SK-N-SH (cell line): Measurements from ENCODE around the gene SSB. TPM values are rescaled to one million over a fixed set of nuclear protein-coding genes. Genes with fewer than 3 reads are reported as not detected.

Source experiments
- CTCF ChIA-PET: fragments of 300-600, 350-600 bp; formaldehyde crosslinking; extraction: SDS; loops from one replicate; lab custom pipeline; 2021; lab: Yijun Ruan, JAX
- POLR2A ChIA-PET: fragments of 350-600 bp; sonication (Branson Sonifier 250); formaldehyde crosslinking; extraction: SDS; loops from one replicate; lab custom pipeline; 2020; ENCODE audit warnings: antibody characterized with exemption, inconsistent platforms; lab: Yijun Ruan, JAX
- DNase-seq: peaks from one replicate; pipeline ENCODE4 v3.0.0; 2012
- H2AFZ ChIP-seq: fragments of 200-600 bp; sonication (generic); 2 replicates; pipeline ENCODE4 v1.8.1; 2016; ENCODE audit warnings: antibody characterized with exemption, mild to moderate bottlenecking, low read depth
- H3F3A ChIP-seq: fragments of 200-600 bp; sonication (generic); replicated peaks from 2 replicates; pipeline ENCODE3; 2016; ENCODE audit warnings: antibody characterized with exemption, mild to moderate bottlenecking; ENCODE audit not compliant: insufficient read depth
- H3K27ac ChIP-seq, 2 experiments: fragments of 200-500 bp in 1 of 2; fragments of 200-600 bp in 1 of 2; sonication (Bioruptor generic) in 1 of 2; sonication (generic), shearing (Covaris generic) in 1 of 2; 2 replicates each; pipeline versions ENCODE4 v1.5.1 to v1.6.1; 2014 to 2016; ENCODE audit warnings: low read depth in 2 of 2, inconsistent platforms in 1 of 2, low read length in 1 of 2, mild to moderate bottlenecking in 1 of 2, mixed read lengths in 1 of 2
- H3K27me3 ChIP-seq: fragments of 200-600 bp; sonication (generic), shearing (Covaris generic); 2 replicates; pipeline ENCODE4 v1.6.1; 2016; ENCODE audit warnings: mixed run types; ENCODE audit not compliant: insufficient read depth
- H3K36me3 ChIP-seq, 2 experiments: fragments of 200-500 bp in 1 of 2; fragments of 200-600 bp in 1 of 2; sonication (Bioruptor generic) in 1 of 2; sonication (generic) in 1 of 2; replicated peaks in 1 of 2; 2 replicates each; pipeline versions ENCODE3 to v1.5.1; 2014 to 2016; ENCODE audit warnings: low read length in 1 of 2, mild to moderate bottlenecking in 1 of 2; ENCODE audit not compliant: insufficient read depth in 2 of 2, control insufficient read depth in 1 of 2
- H3K4me1 ChIP-seq, 2 experiments: fragments of 200-500 bp in 1 of 2; fragments of 200-600 bp in 1 of 2; sonication (Bioruptor generic) in 1 of 2; sonication (generic), shearing (Covaris generic) in 1 of 2; 2 replicates each; pipeline versions ENCODE4 v1.5.1 to v1.6.1; 2014 to 2016; ENCODE audit warnings: low read depth in 1 of 2, low read length in 1 of 2, mixed run types in 1 of 2; ENCODE audit not compliant: insufficient read depth in 2 of 2, control insufficient read depth in 1 of 2
- H3K4me2 ChIP-seq: fragments of 200-600 bp; sonication (generic), shearing (Covaris generic); 2 replicates; pipeline ENCODE4 v1.6.1; 2017; ENCODE audit warnings: mixed run types
- H3K4me3 ChIP-seq, 2 experiments: fragments of 200-500 bp in 1 of 2; fragments of 200-600 bp in 1 of 2; sonication (Bioruptor generic) in 1 of 2; sonication (generic), shearing (Covaris generic) in 1 of 2; 2 replicates each; pipeline versions ENCODE4 v1.5.1 to v1.8.1; 2014 to 2016; ENCODE audit warnings: low read depth in 2 of 2, inconsistent platforms in 1 of 2, low read length in 1 of 2, mild to moderate bottlenecking in 1 of 2, mixed read lengths in 1 of 2, moderate library complexity in 1 of 2
- H3K79me2 ChIP-seq: fragments of 200-600 bp; sonication (generic); 2 replicates; pipeline ENCODE4 v1.8.1; 2017; ENCODE audit warnings: mild to moderate bottlenecking; ENCODE audit not compliant: insufficient read depth
- H3K9ac ChIP-seq: fragments of 200-600 bp; sonication (generic); 2 replicates; pipeline ENCODE4 v1.6.1; 2017; ENCODE audit warnings: mixed run types
- H3K9me2 ChIP-seq: fragments of 200-600 bp; sonication (generic); 2 replicates; pipeline ENCODE4 v1.6.1; 2017; ENCODE audit warnings: mixed run types
- H3K9me3 ChIP-seq: fragments of 200-600 bp; sonication (generic); 2 replicates; pipeline ENCODE4 v1.6.1; 2017; ENCODE audit warnings: mixed run types, mild to moderate bottlenecking, moderate library complexity
- H4K20me1 ChIP-seq: fragments of 200-600 bp; sonication (generic); 2 replicates; pipeline ENCODE4 v1.6.1; 2017; ENCODE audit warnings: mild to moderate bottlenecking, mixed run types; ENCODE audit not compliant: insufficient read depth
- ELF1 ChIP-seq: IDR thresholded peaks from 2 replicates; pipeline ENCODE4 v1.4.0; 2012
- EP300 ChIP-seq, 2 experiments: IDR thresholded peaks; 2 replicates each; pipeline versions ENCODE4 v1.4.0 to v1.6.1; 2012; ENCODE audit warnings: borderline replicate concordance in 1 of 2, low read depth in 1 of 2, low read length in 1 of 2
- EZH2phosphoT487 ChIP-seq: fragments of 200-600 bp; sonication (generic); IDR thresholded peaks from 2 replicates; pipeline ENCODE4 v1.6.1; 2017; ENCODE audit warnings: low read depth, mixed run types, mild to moderate bottlenecking, antibody characterized with exemption, moderate library complexity, borderline replicate concordance
- FOSL2 ChIP-seq: IDR thresholded peaks from 2 replicates; pipeline ENCODE4 v1.4.0; 2012; ENCODE audit warnings: low read depth, mild to moderate bottlenecking, moderate library complexity, borderline replicate concordance
- FOXM1 ChIP-seq: IDR thresholded peaks from 2 replicates; pipeline ENCODE4 v1.4.0; 2012; ENCODE audit warnings: low read depth, mild to moderate bottlenecking
- IRF3 ChIP-seq: fragments of 150-350 bp; IDR thresholded peaks from 2 replicates; pipeline ENCODE4 v1.6.1; 2016; ENCODE audit warnings: mild to moderate bottlenecking, low read depth, low read length
- JUND ChIP-seq: IDR thresholded peaks from 2 replicates; pipeline ENCODE4 v1.4.0; 2012
- MEF2A ChIP-seq: IDR thresholded peaks from 2 replicates; pipeline ENCODE4 v1.4.0; 2012; ENCODE audit warnings: low read depth, borderline replicate concordance
- NFIC ChIP-seq: IDR thresholded peaks from 2 replicates; pipeline ENCODE4 v1.4.0; 2012; ENCODE audit warnings: borderline replicate concordance
- NRF1 ChIP-seq: IDR thresholded peaks from 2 replicates; pipeline ENCODE4 v1.6.1; 2012; ENCODE audit warnings: low read depth, mild to moderate bottlenecking, low read length
- PBX3 ChIP-seq: IDR thresholded peaks from 2 replicates; pipeline ENCODE4; 2012
- RAD21 ChIP-seq: IDR thresholded peaks from 2 replicates; pipeline ENCODE4 v1.6.1; 2012; ENCODE audit warnings: mild to moderate bottlenecking, low read length
- RCOR1 ChIP-seq: fragments of 150-350 bp; IDR thresholded peaks from 2 replicates; pipeline ENCODE4 v1.6.1; 2017; ENCODE audit warnings: antibody characterized with exemption, low read length
- REST ChIP-seq: IDR thresholded peaks from 2 replicates; pipeline ENCODE4 v1.6.1; 2012; ENCODE audit warnings: mild to moderate bottlenecking, low read depth, low read length, moderate library complexity
- RFX5 ChIP-seq: IDR thresholded peaks from 2 replicates; pipeline ENCODE4 v1.6.1; 2012; ENCODE audit warnings: mild to moderate bottlenecking, improper control_type of control experiment, low read length
- SIN3A ChIP-seq: IDR thresholded peaks from 2 replicates; pipeline ENCODE4 v1.6.1; 2012; ENCODE audit warnings: low read depth, mild to moderate bottlenecking, low read length, moderate library complexity, borderline replicate concordance
- TCF12 ChIP-seq: IDR thresholded peaks from 2 replicates; pipeline ENCODE4 v1.4.0; 2012
- TEAD4 ChIP-seq: IDR thresholded peaks from 2 replicates; pipeline ENCODE4 v1.4.0; 2012; ENCODE audit warnings: mild to moderate bottlenecking, borderline replicate concordance; ENCODE audit not compliant: insufficient read depth
- WGBS: methylation state at CpG from one replicate; pipeline ENCODE4 v1.1.6; 2017; ENCODE audit warnings: low lambda C conversion rate; 5-methylcytosine and 5-hydroxymethylcytosine counted together
- polyA plus RNA-seq, 3 experiments: library from polyadenylated mRNA; depleted of rRNA; stranded (reverse); fragments of >200 nt; gene quantifications; 2 replicates each; pipeline ENCODE4 v1.2.3, GENCODE V29; 2012

The SSB gene
- polyA plus RNA-seq, 1 of the 3 experiments (the other 2 are of a cell fraction): 60.8 TPM

- ChIA-PET CTCF (no interaction called here), POLR2A (no interaction called here)
- Histone ChIP-seq H3K9me3 (no peaks in the 10 kb centered on the region), H3K4me2 (no peak overlapping the region), H3K79me2 (peaks cover 26% of the 10 kb centered on the region), H3K9me2 (no peaks in the 10 kb centered on the region), H4K20me1 (no peaks in the 10 kb centered on the region), H3K9ac (no peak overlapping the region), H3K4me1 (no peaks in the 10 kb centered on the region; a peak in 1 of 4 replicates), H3K36me3 (peaks cover 6% of the 10 kb centered on the region in 2 experiments), H3K27ac (no peak overlapping the region), H3K27me3 (no peaks in the 10 kb centered on the region), H2AFZ (no peak overlapping the region), H3K4me3 (no peak overlapping the region), H3F3A (no peaks in the 10 kb centered on the region)
- WGBS: 82% methylated on average over 6 of the region's 6 CpGs
- DNase-seq: no peak
- TF ChIP-seq RCOR1: no peak
- TF ChIP-seq RAD21: no peak
- TF ChIP-seq RFX5: no peak
- no peak for TF ChIP-seq EP300 (IDR thresholded peaks at IDR 0.05; ENCODE audit: borderline replicate concordance in 1 of 2, low read depth in 1 of 2, low read length in 1 of 2)
- TF ChIP-seq NFIC: no peak
- no peak for TF ChIP-seq ELF1
- no peak for TF ChIP-seq MEF2A
- no peak for TF ChIP-seq REST
- no peak for TF ChIP-seq TEAD4
- no peak for TF ChIP-seq IRF3
- no peak for TF ChIP-seq SIN3A
- TF ChIP-seq NRF1: no peak
- no peak for TF ChIP-seq EZH2phosphoT487
- no peak for TF ChIP-seq FOXM1
- no peak for TF ChIP-seq TCF12
- TF ChIP-seq FOSL2: no peak
- TF ChIP-seq JUND: no peak
- TF ChIP-seq PBX3: no peak
Observed at GRCh38 chr2:169796441-169796840, 2.2 kb upstream of the SSB start.
